ENCODE data around the gene RNU6-1.
A peak's percentile ranks its signal among the peaks of the same experiment; 100 is the strongest.

Gene RNU6-1

GRCh38 chr15:67825881-67826716 lies 13.7 kb downstream of the RNU6-1 start:
- ATAC-seq, result no peak

GRCh38 chr15:67824976-67825880 lies 14.6 kb downstream of the RNU6-1 start, which contains the start of gene SKOR1:
Gene SKOR1, plus strand, starts transcription at chr15:67825509. Its CDS starts 94 bp downstream, at chr15:67825603.
- ATAC-seq, result peak; percentile 61
- TF ChIP-seq ZNF565 (CRISPR knock-in tag; conservative IDR thresholded peaks at IDR 0.05; ENCODE audit: low read depth) (no peak), PPARA (CRISPR knock-in tag; IDR thresholded peaks at IDR 0.05; ENCODE audit: borderline replicate concordance) (no peak), ARNTL (CRISPR knock-in tag; IDR thresholded peaks at IDR 0.05; ENCODE audit: borderline replicate concordance, low read depth) (no peak), POU6F1 (CRISPR knock-in tag; IDR thresholded peaks at IDR 0.05; ENCODE audit: borderline replicate concordance, low read depth) (no peak)

More at GRCh38 chr15:67825881-67826716, 13.7 kb downstream of the RNU6-1 start:
- no peak for TF ChIP-seq CREB5 (CRISPR knock-in tag; IDR thresholded peaks at IDR 0.05; ENCODE audit: low read depth)
- TF ChIP-seq CSDC2 (CRISPR knock-in tag; IDR thresholded peaks at IDR 0.05), result no peak
- no peak for TF ChIP-seq ARNTL (CRISPR knock-in tag; IDR thresholded peaks at IDR 0.05; ENCODE audit: borderline replicate concordance, low read depth)
- TF ChIP-seq PATZ1 (CRISPR knock-in tag; IDR thresholded peaks at IDR 0.05; ENCODE audit: borderline replicate concordance), result no peak
- no peak for TF ChIP-seq ISL1 (CRISPR knock-in tag; IDR thresholded peaks at IDR 0.05)
- TF ChIP-seq GLIS3 (CRISPR knock-in tag; IDR thresholded peaks at IDR 0.05), result no peak
- no peak for TF ChIP-seq TSHZ2 (CRISPR knock-in tag; IDR thresholded peaks at IDR 0.05)
- no peak for TF ChIP-seq BACH2 (CRISPR knock-in tag; IDR thresholded peaks at IDR 0.05; ENCODE audit: borderline replicate concordance)
- TF ChIP-seq OSR1 (CRISPR knock-in tag; IDR thresholded peaks at IDR 0.05), result no peak
- no peak for TF ChIP-seq ZNF565 (CRISPR knock-in tag; conservative IDR thresholded peaks at IDR 0.05; ENCODE audit: low read depth)
- no peak for TF ChIP-seq ZNF70 (CRISPR knock-in tag; IDR thresholded peaks at IDR 0.05)

GRCh38 chr15:67824197-67824968 lies 15.5 kb downstream of the RNU6-1 start:
- peak; percentile 60 for ATAC-seq
- no peak for TF ChIP-seq TOX (CRISPR knock-in tag; IDR thresholded peaks at IDR 0.05; ENCODE audit: borderline replicate concordance)
- no peak for TF ChIP-seq OSR1 (CRISPR knock-in tag; IDR thresholded peaks at IDR 0.05)
- TF ChIP-seq CREB5 (CRISPR knock-in tag; IDR thresholded peaks at IDR 0.05; ENCODE audit: low read depth), result no peak
- no peak for TF ChIP-seq ZNF8 (CRISPR knock-in tag; IDR thresholded peaks at IDR 0.05)
- no peak for TF ChIP-seq POU6F1 (CRISPR knock-in tag; IDR thresholded peaks at IDR 0.05; ENCODE audit: borderline replicate concordance, low read depth)
- no peak for TF ChIP-seq TSHZ2 (CRISPR knock-in tag; IDR thresholded peaks at IDR 0.05)
- no peak for TF ChIP-seq ZNF565 (CRISPR knock-in tag; conservative IDR thresholded peaks at IDR 0.05; ENCODE audit: low read depth)
- TF ChIP-seq ARNTL (CRISPR knock-in tag; IDR thresholded peaks at IDR 0.05; ENCODE audit: borderline replicate concordance, low read depth), result no peak
